SKM-1 treated with dmso at 0.1 percent for 144 hours (cell line): ENCODE measurements around the gene STAM.

ENCODE experiments used
- DNase-seq: peaks from one replicate; lab custom pipeline; 2025; ENCODE audit not compliant: unreplicated experiment; lab: John Stamatoyannopoulos, UW

Gene STAM

DNA sequence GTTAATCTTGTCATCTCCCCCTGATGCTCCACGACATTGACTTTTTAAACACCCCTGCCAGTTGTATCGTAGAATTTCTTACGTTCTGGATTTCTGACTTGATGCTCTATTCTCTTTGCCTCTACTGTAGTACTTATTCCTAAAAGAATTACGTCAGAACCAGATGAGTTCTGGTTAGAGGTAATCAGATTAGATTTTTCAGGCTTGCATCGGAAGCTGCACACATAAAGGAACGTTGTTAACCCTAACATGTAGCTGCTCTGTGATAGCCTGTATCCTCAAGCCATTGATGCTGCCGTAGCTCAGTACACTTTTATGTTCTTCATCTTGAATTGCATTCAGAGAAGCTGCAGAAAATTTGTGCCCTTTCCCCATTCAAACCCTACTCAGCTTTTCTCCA lies 81.8 kb downstream of the STAM start:
- no peak for DNase-seq

DNA sequence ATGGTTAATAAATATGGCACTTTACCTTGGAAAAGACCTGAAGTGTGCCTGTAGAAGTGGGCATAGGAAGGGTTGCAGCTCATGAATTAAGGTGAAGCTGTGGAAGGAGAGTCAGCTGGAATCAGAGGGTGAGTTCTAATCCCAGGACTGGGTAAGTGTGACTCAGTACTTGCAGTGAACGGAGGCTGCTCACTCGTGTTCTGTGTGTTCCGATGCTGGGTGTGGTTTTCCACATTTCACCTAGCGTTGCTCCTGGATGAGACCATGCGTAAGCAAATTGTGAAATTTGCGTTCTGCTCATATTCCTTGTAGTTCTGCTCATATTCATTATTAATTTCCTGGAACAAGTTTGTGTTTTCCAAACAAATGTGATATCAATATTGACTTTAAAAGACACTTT lies 85.7 kb downstream of the STAM start:
- DNase-seq, result no peak

DNA sequence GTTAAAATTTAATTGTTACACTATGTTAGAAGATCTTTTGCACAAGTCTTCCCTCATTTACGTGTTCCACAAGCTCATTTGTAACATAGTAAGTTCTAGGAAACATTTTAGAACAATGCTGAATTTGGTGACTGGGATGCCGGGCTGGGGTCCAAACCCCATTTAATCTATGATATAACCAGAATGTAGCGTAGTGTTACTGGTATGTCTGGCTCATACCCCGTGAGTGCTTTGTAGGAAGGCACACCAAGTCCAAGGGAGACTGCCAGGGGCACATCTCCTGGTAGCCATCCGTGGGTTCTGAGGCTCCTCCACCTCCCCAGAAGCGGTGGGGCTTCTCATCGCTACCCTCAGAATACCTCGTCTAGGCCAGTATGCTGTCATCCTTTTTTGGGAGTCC lies 86.7 kb downstream of the STAM start:
- no peak for DNase-seq

- no peak for DNase-seq
Observed at GRCh38 chr10:17731331-17732020, 87.5 kb downstream of the STAM start.

DNA sequence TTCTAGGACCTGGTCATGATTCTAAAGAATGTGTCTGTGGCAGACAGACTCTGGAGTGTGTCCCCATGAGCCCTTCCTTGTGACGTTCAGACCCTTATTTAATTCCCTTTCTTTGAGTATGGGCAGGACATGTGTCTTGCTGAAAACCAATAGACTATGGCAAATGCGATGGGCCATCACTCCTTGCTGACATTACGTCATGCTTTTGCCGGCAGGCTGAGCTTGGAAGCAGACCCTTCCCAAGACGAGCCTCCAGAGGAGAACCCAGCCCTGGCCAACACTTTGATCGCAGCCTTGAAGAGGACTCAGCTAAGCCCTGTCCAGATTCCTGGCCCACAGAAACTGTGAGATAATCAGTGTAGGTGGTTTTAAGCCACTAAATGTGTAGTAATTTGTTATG lies 89.7 kb downstream of the STAM start:
- no peak for DNase-seq

DNA sequence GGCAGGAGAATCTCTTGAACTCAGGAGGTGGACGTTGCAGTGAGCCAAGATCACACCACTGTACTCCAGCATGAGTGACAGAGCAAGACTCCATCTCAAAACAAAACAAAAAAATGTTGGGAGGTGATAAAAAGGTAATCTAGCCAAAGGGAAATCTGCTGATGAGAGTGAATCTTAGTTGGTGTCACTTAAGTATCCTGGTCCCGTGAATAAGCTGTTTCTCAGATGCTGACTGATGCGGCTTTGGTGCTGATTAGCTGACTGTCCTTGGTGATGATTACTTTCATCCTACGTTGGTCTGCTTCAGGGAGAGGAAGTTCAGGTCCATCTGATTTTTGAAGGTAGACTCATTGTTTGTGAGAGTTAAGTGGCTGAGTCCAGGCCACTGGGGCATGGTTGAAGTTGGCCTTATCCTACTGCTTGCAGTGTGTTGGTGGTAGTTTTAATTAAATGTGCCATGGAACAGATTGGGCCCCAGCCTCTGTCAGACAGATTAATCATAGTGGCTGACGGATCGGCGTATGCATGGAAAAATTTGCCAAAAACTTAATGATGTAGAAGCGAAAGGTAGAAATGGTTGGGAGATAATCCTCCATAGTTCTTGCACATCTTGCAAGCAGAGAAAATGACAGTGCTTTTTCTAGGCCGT lies 90.6 kb downstream of the STAM start:
- DNase-seq, result no peak

DNA sequence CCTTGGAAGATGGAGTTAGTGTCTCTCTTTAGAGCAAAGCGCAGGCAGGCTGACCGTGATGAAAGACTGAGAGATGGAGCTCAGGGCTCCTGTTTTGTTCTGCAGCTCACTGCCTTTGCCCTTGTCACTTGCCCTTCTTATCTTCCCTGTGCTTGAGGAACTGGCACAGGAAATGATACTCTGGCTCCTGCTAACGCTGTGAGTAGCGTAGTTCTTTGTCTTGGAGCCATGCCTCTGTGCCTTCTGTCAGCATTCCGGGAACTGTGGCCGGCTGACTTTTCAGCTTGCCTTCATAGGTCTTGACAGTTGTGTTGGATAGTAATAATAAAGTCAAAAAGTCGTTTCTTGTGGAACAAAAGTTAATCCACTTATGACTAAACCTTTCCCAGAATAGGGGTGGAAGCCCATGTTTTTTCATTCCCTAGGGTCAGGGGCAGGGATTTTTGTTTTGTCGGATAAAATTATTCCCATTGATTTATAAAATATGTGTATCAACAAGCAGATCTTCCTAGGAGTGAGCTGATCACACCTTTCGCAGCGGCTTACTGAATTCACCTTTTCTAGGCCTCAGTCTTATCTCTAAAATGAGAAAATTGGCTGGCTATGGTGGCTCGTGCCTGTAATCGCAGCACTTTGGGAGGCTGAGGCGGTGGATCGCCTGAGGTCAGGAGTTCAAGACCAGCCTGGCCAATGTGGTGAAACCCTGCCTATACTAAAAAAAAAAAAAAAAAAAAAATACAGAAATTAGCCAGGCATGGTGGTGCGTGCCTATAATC lies 91.4 kb downstream of the STAM start:
- no peak for DNase-seq

DNA sequence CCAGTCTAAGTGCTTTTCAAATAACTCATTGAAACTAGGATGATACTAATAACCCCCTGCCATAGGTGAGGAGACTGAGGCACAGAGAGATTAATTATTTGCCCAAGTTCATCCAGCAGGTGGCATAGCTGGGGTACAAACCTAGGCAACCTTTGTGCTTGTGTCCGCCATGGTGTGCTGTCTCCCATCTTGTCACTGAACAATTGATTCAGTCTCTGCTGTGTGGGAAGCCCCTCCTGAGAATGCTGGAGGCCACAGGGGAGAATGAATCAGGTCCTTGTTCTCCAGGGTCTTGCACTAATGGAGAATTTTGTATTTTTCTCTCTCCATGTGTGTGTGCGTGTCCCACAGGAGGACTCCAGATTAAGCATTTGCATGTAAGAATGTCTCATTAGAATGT lies 92.3 kb downstream of the STAM start:
- no peak for DNase-seq

DNA sequence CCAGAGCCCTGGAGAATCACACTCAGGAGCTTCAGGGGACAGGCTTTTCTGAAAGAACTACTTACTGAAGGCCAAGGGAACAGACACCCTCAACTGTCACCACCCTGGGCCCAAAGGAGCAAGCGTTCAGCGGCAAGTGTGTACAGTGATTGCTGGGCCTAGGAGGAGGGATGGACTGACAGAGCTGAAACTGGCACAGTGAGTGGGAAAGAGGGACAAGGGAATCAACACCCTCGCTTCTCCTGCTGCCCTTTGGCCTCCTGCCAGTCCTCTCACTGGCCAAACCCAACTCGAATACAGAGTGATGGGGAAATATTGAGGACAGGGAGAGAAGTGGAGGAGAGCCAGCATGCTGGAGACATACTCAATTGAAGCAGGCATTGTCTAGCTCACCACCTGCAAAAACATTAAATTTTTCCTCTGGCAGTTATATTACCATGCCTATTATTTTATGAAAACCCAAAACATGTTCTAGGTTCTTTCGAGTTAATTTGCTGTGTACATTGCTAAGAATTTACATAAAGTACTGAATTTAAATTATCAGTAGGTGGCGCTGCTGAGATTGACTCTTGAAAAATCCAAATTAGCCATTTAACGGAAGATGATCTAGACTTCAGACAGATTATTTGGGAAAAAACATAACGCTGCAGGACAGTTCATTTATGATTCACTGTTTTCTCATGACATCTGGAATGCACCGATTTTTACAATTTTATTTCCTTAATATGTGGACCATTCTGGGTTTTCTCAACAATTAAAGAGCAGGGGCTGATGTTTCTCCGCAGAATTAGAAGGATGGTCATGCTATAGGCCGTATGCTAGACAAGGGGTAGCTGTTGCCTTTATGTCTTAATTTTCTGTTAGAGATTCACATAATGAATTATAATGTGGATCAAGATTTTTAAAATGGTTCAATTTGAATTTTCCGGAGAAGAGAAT lies 93.3 kb downstream of the STAM start:
- DNase-seq, result no peak

DNA sequence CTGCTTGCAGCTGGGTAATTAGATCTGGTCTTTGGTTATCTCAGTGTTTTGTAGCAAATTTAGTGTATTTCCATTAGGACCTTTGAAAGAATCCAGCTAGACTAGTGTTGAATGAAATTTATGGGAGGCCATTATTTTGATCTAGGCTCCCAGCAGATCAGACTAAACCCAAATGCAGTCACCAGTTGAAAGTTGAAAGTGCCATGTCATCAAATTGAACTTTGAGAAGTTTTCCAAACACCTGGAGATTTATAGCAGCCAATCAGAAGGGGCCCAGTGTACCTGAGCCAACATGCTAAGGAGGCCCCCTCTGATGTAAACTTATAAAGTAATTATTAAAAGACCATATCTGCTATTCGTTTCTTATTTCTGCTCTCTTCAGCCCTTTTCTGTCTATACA lies 96.7 kb downstream of the STAM start:
- no peak for DNase-seq

DNA sequence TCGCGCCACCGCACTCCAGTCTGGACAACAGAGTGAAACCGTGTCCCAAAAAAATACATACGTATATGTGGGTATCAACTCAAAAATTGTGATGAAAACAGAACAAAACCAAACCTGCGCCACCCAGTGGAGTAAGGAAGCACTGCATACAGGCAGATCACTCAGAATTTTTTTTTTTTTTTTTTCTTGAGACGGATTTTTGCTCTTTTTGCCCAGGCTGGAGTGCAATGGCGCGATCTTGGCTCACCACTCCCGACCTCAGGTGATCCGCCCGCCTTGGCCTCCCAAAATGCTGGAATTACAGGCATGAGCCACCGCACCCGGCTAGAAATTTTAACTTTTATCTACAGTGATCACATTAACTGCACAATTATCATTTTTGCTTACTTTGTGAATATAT lies 99.0 kb downstream of the STAM start:
- no peak for DNase-seq

DNA sequence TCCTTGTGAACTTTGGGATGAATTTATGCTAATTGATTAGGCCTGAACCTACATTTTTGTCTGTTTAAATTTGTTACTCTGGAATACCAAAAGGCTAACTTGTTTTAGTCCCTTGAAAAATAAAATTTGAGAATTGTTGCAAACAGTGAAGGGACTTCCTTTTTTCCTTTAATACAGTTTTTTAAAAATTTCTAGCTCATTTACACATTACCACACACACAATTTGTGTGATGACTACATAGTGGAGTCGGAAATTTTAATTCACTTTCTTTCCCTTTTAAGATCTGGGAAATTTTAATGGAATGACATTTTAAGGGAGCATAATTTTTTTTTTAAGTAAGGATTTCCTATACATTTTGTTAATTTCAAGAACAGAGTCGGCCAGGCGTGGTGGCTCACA lies 99.5 kb downstream of the STAM start:
- no peak for DNase-seq

- no peak for DNase-seq
Observed at GRCh38 chr10:17744341-17744861, 100.5 kb downstream of the STAM start.

GRCh38 chr10:17747883-17748550 lies 104.1 kb downstream of the STAM start:
- DNase-seq, result no peak

- no peak for DNase-seq
Observed at GRCh38 chr10:17749890-17750289, 105.9 kb downstream of the STAM start.

DNA sequence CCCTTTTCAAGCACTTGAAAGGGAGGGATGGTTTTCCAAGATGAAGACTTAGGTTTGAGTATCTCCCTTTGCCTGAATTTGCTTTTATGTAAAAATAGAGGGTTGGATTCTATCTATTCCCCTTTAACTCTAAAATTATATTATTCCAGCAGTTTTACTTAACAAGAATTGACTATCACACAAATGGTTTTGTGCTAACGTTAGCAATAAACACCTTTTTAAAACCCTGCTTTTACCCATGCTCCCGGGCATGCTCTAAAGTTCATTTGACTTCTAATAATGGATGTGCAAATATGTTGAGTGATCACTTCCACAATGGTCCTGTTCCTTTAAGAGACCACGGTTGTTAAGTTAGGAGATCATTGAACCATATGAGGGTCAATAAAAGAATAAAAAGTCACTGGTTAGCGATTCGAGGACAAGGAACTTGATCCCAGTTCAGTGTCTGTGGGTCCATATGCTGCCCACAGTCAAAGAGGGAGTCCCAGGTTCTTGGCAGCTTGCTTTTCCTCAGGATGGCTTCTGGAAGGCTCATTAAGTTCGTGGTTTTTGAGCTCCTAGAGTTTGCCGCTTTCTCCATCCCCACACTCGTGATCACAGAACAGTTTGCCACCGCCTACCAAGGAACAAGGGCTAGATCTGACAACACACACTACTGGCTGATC lies 108.0 kb downstream of the STAM start, which contains the start of gene TMEM236:
TMEM236 (plus strand) TSS at position 421 of the 665 bp plus-strand sequence; CDS start at position 516, 95 bp downstream.
- no peak for DNase-seq

DNA sequence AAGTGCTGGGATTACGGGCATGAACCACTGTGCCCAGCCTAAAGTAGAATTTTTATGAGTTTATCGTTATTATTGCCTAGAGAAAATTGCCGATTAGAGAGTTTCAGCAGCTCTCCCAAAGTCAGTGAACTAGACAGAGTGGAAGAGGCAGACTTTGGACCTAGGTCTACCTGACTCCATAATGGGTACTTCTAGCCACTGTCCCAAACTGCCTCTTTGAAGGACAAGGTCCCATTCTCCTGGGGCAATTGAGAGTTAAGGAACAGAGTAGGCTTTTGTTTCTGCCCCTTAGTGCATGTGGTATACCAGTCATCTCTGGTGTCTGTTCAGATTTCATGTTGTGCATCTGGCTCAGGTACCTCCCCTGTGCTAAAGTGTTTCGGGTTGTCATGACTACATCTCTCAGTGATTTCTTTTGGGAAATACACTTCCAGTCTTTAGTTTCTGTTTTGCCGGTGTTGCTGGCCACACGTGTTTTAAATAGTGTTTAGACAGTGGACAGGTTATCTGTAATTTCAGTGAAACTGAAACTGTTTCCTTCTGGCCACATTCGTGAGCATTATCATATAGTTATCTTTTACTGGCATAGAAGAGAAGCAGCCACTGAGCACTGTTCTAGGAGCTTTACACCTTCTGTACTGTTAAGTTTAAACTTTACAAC lies 112.7 kb downstream of the STAM start:
- no peak for DNase-seq

DNA sequence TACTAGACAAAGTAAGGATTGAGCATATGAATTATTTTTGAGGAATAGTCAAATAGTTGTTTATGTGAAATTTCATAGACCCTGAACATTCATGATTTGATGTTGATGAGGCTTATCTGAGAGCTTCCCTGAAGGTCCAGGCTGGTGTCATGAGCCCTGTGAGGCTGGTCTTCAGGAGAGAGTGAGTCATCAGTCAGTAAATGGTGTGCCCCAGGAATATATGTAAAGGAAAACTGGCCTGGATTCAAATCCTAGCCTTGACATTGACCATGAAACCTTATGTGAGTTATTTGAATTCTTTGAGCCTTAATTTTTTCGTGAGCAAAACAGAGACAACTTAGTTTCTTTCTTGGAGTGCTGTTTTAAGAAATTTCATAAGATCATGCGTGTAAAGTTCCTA lies 114.2 kb downstream of the STAM start:
- no peak for DNase-seq

- no peak for DNase-seq
Observed at GRCh38 chr10:17758896-17759295, 114.9 kb downstream of the STAM start.
